Esophagus squamous epithelium (tissue), 5 donors: ENCODE data around the gene RNF19B. TPM values are rescaled to one million over a fixed set of nuclear protein-coding genes. Genes with fewer than 3 reads are reported as not detected.
A peak's percentile ranks its signal among the peaks of the same experiment; 100 is the strongest.
"Not testable (repeated sequence)": the region's sequence is repeated elsewhere in the genome, so short reads cannot be mapped to it uniquely, and the experiment has no call there.

Source experiments
- DNase-seq: peaks from one replicate; lab custom pipeline; 2025; lab: John Stamatoyannopoulos, UW
- H3K27ac ChIP-seq, 4 donors: fragments of 200-600 bp; sonication (generic); one replicate each; pipeline ENCODE4 v1.5.1; 2016 to 2019; ENCODE audit warnings: mild to moderate bottlenecking in 1 of 4
- H3K27me3 ChIP-seq, 4 donors: fragments of 200-600 bp; sonication (generic); 1 replicate in 3 of 4; 2 replicates in 1 of 4; pipeline versions ENCODE4 v1.5.1 to v1.6.0; 2017 to 2021; ENCODE audit warnings: antibody characterized with exemption in 1 of 4
- H3K36me3 ChIP-seq, 3 donors: fragments of 200-600 bp; sonication (generic); one replicate each; pipeline ENCODE4 v1.5.1; 2016 to 2019
- H3K4me1 ChIP-seq, 3 donors: fragments of 200-600 bp; sonication (generic); one replicate each; pipeline ENCODE4 v1.5.1; 2017 to 2019
- H3K4me3 ChIP-seq, 4 donors: fragments of 200-600 bp; sonication (generic); 1 replicate in 3 of 4; 2 replicates in 1 of 4; pipeline ENCODE4 v1.5.1; 2016 to 2019; ENCODE audit warnings: mild to moderate bottlenecking in 2 of 4, moderate library complexity in 1 of 4
- H3K9me3 ChIP-seq, 3 donors: fragments of 200-600 bp; sonication (generic); one replicate each; pipeline ENCODE4 v1.5.1; 2016 to 2019
- POLR2A ChIP-seq, 4 donors: fragments of 450-650 bp; IDR thresholded peaks; one replicate each; pipeline ENCODE4 v1.6.1; 2017; ENCODE audit warnings: antibody characterized with exemption in 4 of 4, mild to moderate bottlenecking in 4 of 4, moderate library complexity in 3 of 4
- WGBS, 2 donors: methylation state at CpG; one replicate each; pipeline ENCODE4 v1.1.5; 2018; 5-methylcytosine and 5-hydroxymethylcytosine counted together
- intact Hi-C: fragments of 100-400 bp; cut with DNase I; formaldehyde crosslinking; loops from one replicate; pipeline ENCODE4 v1.15.0; 2022
- total RNA-seq, 4 donors: library from RNA; depleted of rRNA; stranded (reverse); fragments of >200 nt; gene quantifications; one replicate each; pipeline ENCODE4 v1.1.0, GENCODE V29; 2016
- TF ChIP-seq, protein P1 (sequence below), 6 experiments: fragments of 450-650 bp in 4 of 6; fragments of 200-600 bp in 2 of 6; sonication (generic) in 2 of 6; IDR thresholded peaks; one replicate each; pipeline ENCODE4 v1.5.1; 2016 to 2019; ENCODE audit warnings: antibody characterized with exemption in 6 of 6, mild to moderate bottlenecking in 4 of 6, moderate library complexity in 4 of 6
- donor health status: DM: yes; HTN: yes; CAD: no.

The RNF19B gene
- total RNA-seq, 4 donors from 2014 or later: 24.2 to 61.6 (median 46.4) TPM

DNA sequence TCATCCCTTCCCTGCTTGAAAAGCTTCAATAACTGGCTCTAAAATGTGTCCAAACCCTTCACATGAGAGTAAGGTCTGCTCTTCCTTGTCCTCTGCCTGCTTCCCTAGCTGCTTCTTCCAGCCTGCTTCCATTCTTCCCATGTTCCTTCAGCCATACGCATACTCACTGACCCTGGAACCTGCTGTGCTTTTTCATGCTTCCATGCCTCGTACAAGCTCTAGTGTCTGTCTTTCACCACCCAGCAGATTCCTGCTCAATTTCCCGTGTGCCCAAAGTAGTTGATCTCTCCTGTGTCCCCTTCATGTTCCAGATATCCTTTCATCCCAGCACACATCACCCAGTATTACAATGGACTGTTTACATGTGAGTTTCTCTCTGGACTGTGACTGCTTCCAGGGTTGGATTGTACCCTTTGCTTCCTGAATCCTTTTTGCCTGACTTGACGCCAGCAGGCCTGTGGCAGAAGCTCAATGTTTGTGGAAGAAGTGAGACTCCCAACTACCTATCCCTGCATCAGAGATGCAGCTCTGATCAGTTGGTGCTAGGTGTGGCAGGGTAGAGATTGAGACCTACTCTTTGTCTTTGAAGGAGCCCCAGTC is 35.9 kb upstream of the RNF19B start:
- intact Hi-C loops: loop anchor here (10.0 kb wide), 1 partner anchor 66 kb away; no protein-coding TSS in a partner anchor
- DNase-seq: no peak
- H3K4me3 ChIP-seq: no peak overlapping the region
- no peaks in the 10 kb centered on the region for H3K36me3 ChIP-seq
- WGBS, 2 donors: 78 to 81% methylated on average over 4 of the region's 4 CpGs
- H3K27ac ChIP-seq: no peak overlapping the region
- H3K27me3 ChIP-seq: no peaks in the 10 kb centered on the region
- H3K4me1 ChIP-seq: peaks cover 22 to 43% (median 25%) of the 10 kb centered on the region in 3 donors
- no peaks in the 10 kb centered on the region for H3K9me3 ChIP-seq
- no peak for TF ChIP-seq POLR2A (IDR thresholded peaks at IDR 0.05)
- TF ChIP-seq, protein P1, sequence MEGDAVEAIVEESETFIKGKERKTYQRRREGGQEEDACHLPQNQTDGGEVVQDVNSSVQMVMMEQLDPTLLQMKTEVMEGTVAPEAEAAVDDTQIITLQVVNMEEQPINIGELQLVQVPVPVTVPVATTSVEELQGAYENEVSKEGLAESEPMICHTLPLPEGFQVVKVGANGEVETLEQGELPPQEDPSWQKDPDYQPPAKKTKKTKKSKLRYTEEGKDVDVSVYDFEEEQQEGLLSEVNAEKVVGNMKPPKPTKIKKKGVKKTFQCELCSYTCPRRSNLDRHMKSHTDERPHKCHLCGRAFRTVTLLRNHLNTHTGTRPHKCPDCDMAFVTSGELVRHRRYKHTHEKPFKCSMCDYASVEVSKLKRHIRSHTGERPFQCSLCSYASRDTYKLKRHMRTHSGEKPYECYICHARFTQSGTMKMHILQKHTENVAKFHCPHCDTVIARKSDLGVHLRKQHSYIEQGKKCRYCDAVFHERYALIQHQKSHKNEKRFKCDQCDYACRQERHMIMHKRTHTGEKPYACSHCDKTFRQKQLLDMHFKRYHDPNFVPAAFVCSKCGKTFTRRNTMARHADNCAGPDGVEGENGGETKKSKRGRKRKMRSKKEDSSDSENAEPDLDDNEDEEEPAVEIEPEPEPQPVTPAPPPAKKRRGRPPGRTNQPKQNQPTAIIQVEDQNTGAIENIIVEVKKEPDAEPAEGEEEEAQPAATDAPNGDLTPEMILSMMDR (IDR thresholded peaks at IDR 0.05): no peak

DNA sequence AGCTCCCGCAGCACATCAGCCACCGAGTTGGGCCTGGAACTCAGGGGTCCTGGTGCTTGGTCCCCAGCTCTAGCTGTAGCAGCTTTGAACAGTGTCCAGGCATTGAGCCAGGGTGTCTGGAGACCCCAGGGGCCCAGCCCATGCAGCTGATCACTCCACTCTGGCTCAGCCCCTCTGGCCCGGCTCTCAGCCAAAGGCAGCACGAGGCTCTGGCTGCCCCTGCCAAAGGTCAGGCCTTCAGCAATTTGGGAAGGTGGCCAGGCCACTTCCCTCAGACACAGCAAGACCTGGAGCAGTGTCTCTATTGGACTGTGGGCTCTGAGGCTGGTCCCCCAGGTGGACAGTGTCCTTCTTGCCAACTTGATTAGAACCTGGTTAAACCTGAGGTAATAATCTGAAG is 34.4 kb upstream of the RNF19B start:
- intact Hi-C loops: no loop called here
- no peak overlapping the region for H3K4me3 ChIP-seq
- no peak overlapping the region for H3K27ac ChIP-seq
- no peaks in the 10 kb centered on the region for H3K9me3 ChIP-seq
- TF ChIP-seq, protein P1 (IDR thresholded peaks at IDR 0.05): no peak
- no peak for TF ChIP-seq POLR2A (IDR thresholded peaks at IDR 0.05)
- H3K36me3 ChIP-seq: no peaks in the 10 kb centered on the region
- peaks cover 9 to 28% (median 17%) of the 10 kb centered on the region in 3 donors for H3K4me1 ChIP-seq
- WGBS, 2 donors: no CpG with 5 or more reads among the region's 4 CpGs
- H3K27me3 ChIP-seq: peaks cover 0 to 1% (median 0%) of the 10 kb centered on the region in 4 donors
- no peak for DNase-seq

DNA sequence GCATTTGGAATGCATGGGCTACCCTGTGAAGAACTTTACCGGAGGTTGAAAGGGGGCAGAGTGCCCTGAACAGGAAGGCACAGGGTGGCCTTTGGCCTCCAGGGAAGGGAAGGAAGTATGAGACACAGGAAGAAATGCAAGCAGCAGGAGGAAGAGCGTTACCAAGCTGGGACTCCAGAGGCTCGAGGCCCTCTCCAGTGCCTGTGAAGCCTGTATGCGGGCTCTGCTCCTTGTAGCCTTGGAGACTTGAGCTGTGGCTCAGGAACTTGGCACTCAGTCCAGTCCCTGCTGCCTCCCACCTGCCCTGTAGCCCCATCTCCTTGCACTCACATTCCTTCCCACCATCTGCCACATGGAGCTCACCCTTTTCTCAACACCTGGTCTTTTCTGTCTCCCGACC is 33.5 kb upstream of the RNF19B start:
- H3K27me3 ChIP-seq: peaks cover 0 to 8% (median 0%) of the 10 kb centered on the region in 4 donors
- intact Hi-C loops: no loop called here
- H3K4me1 ChIP-seq: peaks cover 9 to 31% (median 21%) of the 10 kb centered on the region in 3 donors
- WGBS, 2 donors: 69 to 76% methylated on average over 3 to 5 of the region's 5 CpGs
- no peak for DNase-seq
- no peaks in the 10 kb centered on the region for H3K36me3 ChIP-seq
- peak overlapping the region in 2 of 4 donors; percentile 37 to 69 for H3K27ac ChIP-seq
- no peaks in the 10 kb centered on the region for H3K9me3 ChIP-seq
- no peak for TF ChIP-seq POLR2A (IDR thresholded peaks at IDR 0.05)
- TF ChIP-seq, protein P1 (IDR thresholded peaks at IDR 0.05): no peak
- H3K4me3 ChIP-seq: no peak overlapping the region

DNA sequence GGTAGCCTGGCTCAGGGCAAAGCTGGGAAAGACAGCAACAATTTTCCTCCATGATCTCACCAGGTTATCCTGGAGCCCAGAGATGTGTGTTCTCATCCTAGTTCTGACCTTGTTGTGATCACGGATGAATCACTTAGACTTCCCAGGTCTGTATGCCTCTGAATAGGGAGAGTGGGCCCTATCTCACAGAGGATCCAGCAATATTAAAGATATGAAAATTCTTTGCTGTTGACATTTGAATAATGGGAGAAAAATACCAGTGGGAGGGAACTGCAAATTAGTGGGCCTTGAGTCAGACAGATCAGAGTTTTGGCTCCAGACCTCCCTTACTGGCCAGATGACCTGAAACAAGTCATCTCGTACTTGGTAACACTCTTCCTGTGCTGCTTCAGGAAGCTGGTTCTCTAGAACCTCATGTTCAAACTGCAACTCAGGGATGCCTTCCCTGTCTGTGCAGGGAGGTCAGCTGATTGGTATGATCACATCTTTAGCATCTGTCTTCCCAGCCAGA is 32.8 kb upstream of the RNF19B start:
- peak overlapping the region in 1 of 4 donors; percentile 69 for H3K27ac ChIP-seq
- H3K36me3 ChIP-seq: no peaks in the 10 kb centered on the region
- peaks cover 0 to 8% (median 0%) of the 10 kb centered on the region in 4 donors for H3K27me3 ChIP-seq
- no peak overlapping the region for H3K4me3 ChIP-seq
- peaks cover 15 to 37% (median 28%) of the 10 kb centered on the region in 3 donors for H3K4me1 ChIP-seq
- intact Hi-C loops: no loop called here
- WGBS, 2 donors: 47 to 49% methylated on average over 2 of the region's 2 CpGs
- no peak for DNase-seq
- no peak for TF ChIP-seq POLR2A (IDR thresholded peaks at IDR 0.05)
- TF ChIP-seq, protein P1 (IDR thresholded peaks at IDR 0.05): no peak
- H3K9me3 ChIP-seq: no peaks in the 10 kb centered on the region

DNA sequence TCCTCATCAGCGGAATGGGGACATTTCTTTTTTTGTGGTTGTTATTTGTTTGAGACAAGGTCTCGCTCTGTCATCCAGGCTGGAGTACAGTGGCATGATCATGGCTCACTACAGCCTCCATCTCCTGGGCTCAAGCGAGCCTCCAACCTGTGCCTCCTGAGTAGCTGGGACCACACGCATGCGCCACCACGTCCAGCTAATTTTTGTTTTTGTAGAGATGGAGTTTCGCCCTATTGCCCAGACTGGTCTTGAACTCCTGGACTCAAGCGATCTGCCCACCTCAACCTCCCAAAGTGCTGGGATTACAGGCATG is 28.7 kb upstream of the RNF19B start:
- not testable (repeated sequence) for DNase-seq, H3K4me3 ChIP-seq
- 88 to 94% methylated on average over 8 of the region's 8 CpGs for WGBS, 2 donors

More for the DNA sequence above, 28.7 kb upstream of the RNF19B start:
- peaks cover 0 to 14% (median 0%) of the 10 kb centered on the region in 4 donors for H3K27me3 ChIP-seq
- intact Hi-C loops, H3K36me3 ChIP-seq, H3K9me3 ChIP-seq: not testable (repeated sequence)
- peaks cover 38 to 63% (median 55%) of the 10 kb centered on the region in 3 donors for H3K4me1 ChIP-seq
- H3K27ac ChIP-seq: peak overlapping the region in 2 of 4 donors; percentile 82 to 90
